OCI-LY7 (cell line): Measurements from ENCODE around the gene PCK2.

Experiments
- EZH2phosphoT487 ChIP-seq: fragments of 200-600 bp; sonication (generic); IDR thresholded peaks from 2 replicates; pipeline ENCODE4 v1.6.1; 2018; ENCODE audit warnings: low read depth, borderline replicate concordance, mild to moderate bottlenecking, mixed run types, antibody characterized with exemption, low read length, moderate library complexity, mixed read lengths
- TF ChIP-seq, protein P1 (sequence below): fragments of 200-600 bp; sonication (generic); conservative IDR thresholded peaks from 2 replicates; pipeline ENCODE4 v1.5.1; 2014; ENCODE audit warnings: mild to moderate bottlenecking, antibody characterized with exemption, low read length, moderate library complexity, mixed read lengths

DNA sequence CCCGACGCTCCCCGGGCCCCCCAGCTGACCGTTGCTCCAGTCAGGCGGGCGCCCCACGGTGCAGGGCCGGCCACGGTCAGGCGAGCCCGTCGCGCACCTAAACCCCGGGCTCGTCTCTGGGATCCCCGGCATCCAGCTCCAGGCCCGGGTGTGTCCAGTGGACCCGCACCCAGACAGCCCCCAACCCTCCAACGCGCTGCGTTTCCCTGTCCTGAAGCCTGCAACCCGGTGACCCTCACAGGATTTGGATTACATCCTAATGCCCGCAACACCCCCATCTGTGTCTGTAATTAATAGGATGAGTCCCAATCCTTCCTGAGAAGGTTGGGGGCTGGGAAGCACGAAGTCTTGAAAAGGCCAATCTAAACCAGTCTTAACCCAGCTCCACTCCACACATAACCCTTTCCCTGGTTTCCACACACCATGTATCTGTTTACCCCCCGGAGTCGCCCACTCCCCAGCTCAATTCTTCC, 12.3 kb upstream of the PCK2 start:
- TF ChIP-seq, protein P1, sequence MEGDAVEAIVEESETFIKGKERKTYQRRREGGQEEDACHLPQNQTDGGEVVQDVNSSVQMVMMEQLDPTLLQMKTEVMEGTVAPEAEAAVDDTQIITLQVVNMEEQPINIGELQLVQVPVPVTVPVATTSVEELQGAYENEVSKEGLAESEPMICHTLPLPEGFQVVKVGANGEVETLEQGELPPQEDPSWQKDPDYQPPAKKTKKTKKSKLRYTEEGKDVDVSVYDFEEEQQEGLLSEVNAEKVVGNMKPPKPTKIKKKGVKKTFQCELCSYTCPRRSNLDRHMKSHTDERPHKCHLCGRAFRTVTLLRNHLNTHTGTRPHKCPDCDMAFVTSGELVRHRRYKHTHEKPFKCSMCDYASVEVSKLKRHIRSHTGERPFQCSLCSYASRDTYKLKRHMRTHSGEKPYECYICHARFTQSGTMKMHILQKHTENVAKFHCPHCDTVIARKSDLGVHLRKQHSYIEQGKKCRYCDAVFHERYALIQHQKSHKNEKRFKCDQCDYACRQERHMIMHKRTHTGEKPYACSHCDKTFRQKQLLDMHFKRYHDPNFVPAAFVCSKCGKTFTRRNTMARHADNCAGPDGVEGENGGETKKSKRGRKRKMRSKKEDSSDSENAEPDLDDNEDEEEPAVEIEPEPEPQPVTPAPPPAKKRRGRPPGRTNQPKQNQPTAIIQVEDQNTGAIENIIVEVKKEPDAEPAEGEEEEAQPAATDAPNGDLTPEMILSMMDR = no peak
- no peak for TF ChIP-seq EZH2phosphoT487
